Activated T-cell treated with anti-CD3 and anti-CD28 coated beads for 1 hour (primary cell): Measurements from ENCODE around the gene YAP1.

Experiments used
- DNase-seq: peaks from one replicate; pipeline ENCODE4 v3.0.0-alpha.2; 2020; ENCODE audit warnings: low read depth

Gene YAP1

GRCh38 chr11:102117472-102118113 is 7.3 kb downstream of the YAP1 start:
- no peak for DNase-seq

GRCh38 chr11:102118937-102119336 is 8.7 kb downstream of the YAP1 start:
- DNase-seq: no peak

- no peak for DNase-seq
Observed at GRCh38 chr11:102119997-102120396, 9.8 kb downstream of the YAP1 start.

- no peak for DNase-seq
Observed at GRCh38 chr11:102120437-102120973, 10.3 kb downstream of the YAP1 start.

- no peak for DNase-seq
Observed at GRCh38 chr11:102121329-102121728, 11.1 kb downstream of the YAP1 start.

GRCh38 chr11:102134597-102134996 is 24.4 kb downstream of the YAP1 start:
- DNase-seq: no peak

GRCh38 chr11:102135256-102135655 is 25.0 kb downstream of the YAP1 start:
- no peak for DNase-seq

GRCh38 chr11:102138223-102138622 is 28.0 kb downstream of the YAP1 start:
- no peak for DNase-seq

GRCh38 chr11:102138670-102139069 is 28.4 kb downstream of the YAP1 start:
- DNase-seq: no peak

- no peak for DNase-seq
Observed at GRCh38 chr11:102139081-102139498, 28.8 kb downstream of the YAP1 start.

- DNase-seq: no peak
Observed at GRCh38 chr11:102142333-102142732, 32.1 kb downstream of the YAP1 start.

GRCh38 chr11:102143867-102144266 is 33.6 kb downstream of the YAP1 start:
- no peak for DNase-seq

- DNase-seq: no peak
Observed at GRCh38 chr11:102144357-102145355, 34.4 kb downstream of the YAP1 start.

- no peak for DNase-seq
Observed at GRCh38 chr11:102147015-102147414, 36.8 kb downstream of the YAP1 start.

- DNase-seq: no peak
Observed at GRCh38 chr11:102147632-102148031, 37.4 kb downstream of the YAP1 start.

GRCh38 chr11:102148059-102148458 is 37.8 kb downstream of the YAP1 start:
- DNase-seq: no peak

- DNase-seq: no peak
Observed at GRCh38 chr11:102151784-102152525, 41.7 kb downstream of the YAP1 start.

GRCh38 chr11:102153082-102153481 is 42.8 kb downstream of the YAP1 start:
- no peak for DNase-seq

- DNase-seq: no peak
Observed at GRCh38 chr11:102154806-102155205, 44.6 kb downstream of the YAP1 start.

GRCh38 chr11:102155676-102156075 is 45.4 kb downstream of the YAP1 start:
- no peak for DNase-seq

GRCh38 chr11:102157219-102157618 is 47.0 kb downstream of the YAP1 start:
- no peak for DNase-seq

GRCh38 chr11:102158164-102158735 is 48.0 kb downstream of the YAP1 start:
- no peak for DNase-seq
